Liver (tissue), 3 donors: ENCODE results near the gene GRIK2.

ENCODE experiments used
- ATF3 ChIP-seq: IDR thresholded peaks from 2 replicates; pipeline ENCODE4 v1.6.1; 2016; ENCODE audit warnings: antibody characterized with exemption
- CTCF ChIP-seq: fragments of 150-350 bp; IDR thresholded peaks from 2 replicates; pipeline ENCODE4 v1.5.1; 2017; ENCODE audit warnings: improper control_type of control experiment, low read depth, low read length; ENCODE audit not compliant: missing input control
- EGR1 ChIP-seq, 2 donors: IDR thresholded peaks; 2 replicates each; pipeline ENCODE4 v1.6.1; 2016 to 2018; ENCODE audit warnings: antibody characterized with exemption in 2 of 2, low read depth in 2 of 2
- FOXA1 ChIP-seq: IDR thresholded peaks from 2 replicates; pipeline ENCODE4 v1.6.1; 2016; ENCODE audit warnings: antibody characterized with exemption
- FOXA2 ChIP-seq: IDR thresholded peaks from 2 replicates; pipeline ENCODE4 v1.6.1; 2016; ENCODE audit warnings: antibody characterized with exemption
- JUND ChIP-seq, 2 donors: IDR thresholded peaks; 2 replicates each; pipeline ENCODE4 v1.6.1; 2016; ENCODE audit warnings: antibody characterized with exemption in 2 of 2
- REST ChIP-seq: IDR thresholded peaks from 2 replicates; pipeline ENCODE4 v1.6.1; 2016; ENCODE audit warnings: antibody characterized with exemption, mild to moderate bottlenecking
- SP1 ChIP-seq: IDR thresholded peaks from 2 replicates; pipeline ENCODE4 v1.6.1; 2018; ENCODE audit warnings: antibody characterized with exemption, mild to moderate bottlenecking
- TAF1 ChIP-seq: conservative IDR thresholded peaks from 2 replicates; pipeline ENCODE4 v1.6.1; 2016; ENCODE audit warnings: antibody characterized with exemption, mild to moderate bottlenecking
- YY1 ChIP-seq: IDR thresholded peaks from 2 replicates; pipeline ENCODE4 v1.6.1; 2016; ENCODE audit warnings: antibody characterized with exemption, mild to moderate bottlenecking
- ZBTB33 ChIP-seq: IDR thresholded peaks from 2 replicates; pipeline ENCODE4 v1.6.1; 2016; ENCODE audit warnings: antibody characterized with exemption
- donor health status: healthy.
- donor health status: healthy.

GRCh38 chr6:102075539-102075938 is 682.0 kb downstream of the GRIK2 start:
- TF ChIP-seq TAF1 (no peak), CTCF (no peak), EGR1 (IDR thresholded peaks at IDR 0.05; ENCODE audit: low read depth in 2 of 2) (peak; percentile 37 to 98), ATF3 (no peak), JUND (IDR thresholded peaks at IDR 0.05) (no peak), REST (no peak), SP1 (no peak), YY1 (peak; percentile 30), FOXA2 (peak; percentile 48), ZBTB33 (peak; percentile 45), FOXA1 (no peak)
